K562 (cell line): Measurements from ENCODE around the gene POLK. TPM values are rescaled to one million over a fixed set of nuclear protein-coding genes. Genes with fewer than 3 reads are reported as not detected.

Experiments
- ARID1B ChIP-seq: fragments of 450-650 bp; IDR thresholded peaks from 2 replicates; pipeline ENCODE4 v1.6.1; 2016; ENCODE audit warnings: antibody characterized with exemption, mild to moderate bottlenecking, inconsistent platforms
- CC2D1A ChIP-seq: fragments of 450-650 bp; IDR thresholded peaks from 2 replicates; pipeline ENCODE4 v1.6.1; 2017; ENCODE audit warnings: mild to moderate bottlenecking
- CCAR2 ChIP-seq: fragments of 200-400 bp; formaldehyde crosslinking; IDR thresholded peaks from 2 replicates; pipeline ENCODE4 v1.6.1; 2017; ENCODE audit warnings: mild to moderate bottlenecking, low read depth, low read length
- EWSR1 ChIP-seq: fragments of 450-650 bp; IDR thresholded peaks from 2 replicates; pipeline ENCODE4 v1.6.1; 2018; ENCODE audit warnings: borderline replicate concordance, mild to moderate bottlenecking, low read depth, moderate library complexity; ENCODE audit not compliant: partially characterized antibody
- GATAD2A ChIP-seq: fragments of 450-650 bp; IDR thresholded peaks from 2 replicates; pipeline ENCODE4 v1.6.1; 2017
- GATAD2B ChIP-seq: fragments of 450-650 bp; IDR thresholded peaks from 2 replicates; pipeline ENCODE4 v1.6.1; 2017; ENCODE audit warnings: mild to moderate bottlenecking, borderline replicate concordance
- HNRNPL ChIP-seq: fragments of 200-400 bp; formaldehyde crosslinking; IDR thresholded peaks from 2 replicates; pipeline ENCODE4 v1.6.1; 2017; ENCODE audit warnings: low read depth, mild to moderate bottlenecking, low read length
- JUN ChIP-seq, 2 experiments: sonication (generic) in 1 of 2; formaldehyde crosslinking in 1 of 2; IDR thresholded peaks; 2 replicates each; pipeline versions ENCODE4 v1.6.1 to v1.8.0; 2012 to 2022; ENCODE audit warnings: borderline replicate concordance in 2 of 2, mild to moderate bottlenecking in 2 of 2, improper control_type of control experiment in 1 of 2, low read depth in 1 of 2, low read length in 1 of 2, missing genetic modification reagents in 1 of 2
- NBN ChIP-seq: fragments of 450-650 bp; IDR thresholded peaks from 2 replicates; pipeline ENCODE4 v1.6.1; 2016; ENCODE audit warnings: low read depth, mild to moderate bottlenecking
- NFIC ChIP-seq: fragments of 450-650 bp; IDR thresholded peaks from 2 replicates; pipeline ENCODE4 v1.6.1; 2017; ENCODE audit warnings: mild to moderate bottlenecking, inconsistent platforms
- RAD21 ChIP-seq, 2 experiments: fragments of 250-450 bp in 1 of 2; fragments of 450-650 bp in 1 of 2; sonication (Bioruptor Pico) in 1 of 2; formaldehyde crosslinking in 1 of 2; IDR thresholded peaks in 1 of 2; conservative IDR thresholded peaks in 1 of 2; 2 replicates each; pipeline versions ENCODE4 v1.4.0 to v1.8.0; 2020 to 2022; ENCODE audit warnings: mild to moderate bottlenecking in 2 of 2, moderate library complexity in 1 of 2
- RBFOX2 ChIP-seq: fragments of 200-400 bp; formaldehyde crosslinking; IDR thresholded peaks from 2 replicates; pipeline ENCODE4 v1.6.1; 2017; ENCODE audit warnings: low read depth, mild to moderate bottlenecking, low read length, moderate library complexity
- ZNF197 ChIP-seq: fragments of 200-800 bp; sonication (Bioruptor generic); IDR thresholded peaks from 2 replicates; pipeline ENCODE4 v1.6.1; 2016; ENCODE audit warnings: low read depth, missing genetic modification characterization, missing compliant biosample characterization
- ZNF316 ChIP-seq: fragments of 450-650 bp; IDR thresholded peaks from 2 replicates; pipeline ENCODE4 v1.6.1; 2016
- polyA plus RNA-seq, 8 experiments: library from polyadenylated mRNA; depleted of rRNA in 4 of 8; stranded (reverse) in 5 of 8; unstranded in 3 of 8; fragments of >200 nt; fragmentation: Nextera tagmentation in 2 of 8; fragmentation: Illumina TruSeq in 1 of 8; extraction: Ambion mirVana in 2 of 8; extraction: Trizol in 1 of 8; gene quantifications; 2 replicates each; pipeline versions ENCODE4 v1.2.1 to v1.2.3, GENCODE V29; 2011 to 2014; ENCODE audit warnings: inconsistent platforms in 1 of 8, missing spikeins in 1 of 8
- total RNA-seq, 7 experiments: library from RNA; depleted of rRNA in 6 of 7; stranded (reverse); fragments of >200 nt in 6 of 7; fragmentation: Illumina TruSeq in 2 of 7; extraction: Trizol in 2 of 7; gene quantifications; 2 replicates each; pipeline versions ENCODE4 v1.2.1 to v1.2.3, GENCODE V29; 2011 to 2021; ENCODE audit warnings: low replicate concordance in 1 of 7
- TF ChIP-seq, protein P1 (sequence below): fragments of 450-650 bp; IDR thresholded peaks from 2 replicates; pipeline ENCODE4 v1.6.1; 2016; ENCODE audit warnings: borderline replicate concordance
- TF ChIP-seq, protein P2 (sequence below): sonication (generic); formaldehyde crosslinking; IDR thresholded peaks from 2 replicates; pipeline ENCODE4 v1.8.0; 2022; ENCODE audit warnings: mild to moderate bottlenecking, missing genetic modification reagents, borderline replicate concordance
- TF ChIP-seq, protein P3 (sequence below), 2 experiments: fragments of 150-350 bp in 1 of 2; IDR thresholded peaks; 2 replicates each; pipeline ENCODE4 v1.6.1; 2012 to 2016; ENCODE audit warnings: low read depth in 2 of 2, low read length in 2 of 2, mild to moderate bottlenecking in 1 of 2, moderate library complexity in 1 of 2

The POLK gene
- total and polyA plus RNA-seq, 9 of the 15 experiments (the other 6 are each of a cell fraction or from before 2014, with no cell fraction given) = 6.1 to 31.6 (median 16.5) TPM

DNA sequence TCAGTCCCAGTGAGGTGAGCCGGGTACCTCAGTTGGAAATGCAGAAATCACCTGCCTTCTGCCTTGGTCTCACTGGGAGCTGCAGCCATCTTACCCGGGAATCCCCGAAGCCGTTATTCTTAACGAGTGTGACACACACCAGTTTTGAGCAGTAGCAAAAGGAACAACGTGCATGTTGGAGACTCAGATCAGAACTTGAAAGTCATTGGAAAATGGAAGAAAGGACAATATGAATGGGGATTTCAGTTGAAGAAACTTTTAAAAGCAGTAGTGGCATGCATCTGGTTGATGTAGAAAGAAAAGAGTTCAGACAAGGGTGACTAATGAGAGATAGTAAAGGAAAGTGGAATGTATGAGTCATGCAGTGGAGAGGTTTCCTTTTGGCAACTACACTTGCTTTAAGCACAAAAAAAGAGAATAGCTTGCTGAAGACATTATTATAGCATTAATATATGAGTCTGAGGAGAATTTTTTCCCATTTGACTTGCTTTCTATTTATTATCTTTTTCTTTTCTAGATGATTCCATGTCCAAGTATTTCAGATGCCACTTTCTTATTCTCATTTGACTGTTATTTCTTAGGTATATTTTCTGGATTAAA lies 55.1 kb downstream of the POLK start (continued):
- no peak for TF ChIP-seq RBFOX2
- TF ChIP-seq NFIC = peak; percentile 33; the same call in 1 of the 2 replicates
- peak; percentile 97 for TF ChIP-seq JUN (IDR thresholded peaks at IDR 0.05; ENCODE audit: borderline replicate concordance, low read depth, low read length)
- no peak for TF ChIP-seq JUN (CRISPR knock-in tag; IDR thresholded peaks at IDR 0.05; ENCODE audit: borderline replicate concordance)
- TF ChIP-seq ZNF197 = peak; percentile 44; the same call in 1 of the 2 replicates
- no peak for TF ChIP-seq HNRNPL
- TF ChIP-seq GATAD2B = peak; percentile 32; the same call in 1 of the 2 replicates
- no peak for TF ChIP-seq CCAR2
- no peak for TF ChIP-seq EWSR1
- no peak for TF ChIP-seq RAD21 (CRISPR knock-in tag; conservative IDR thresholded peaks at IDR 0.05 in 1 of 2, IDR thresholded peaks at IDR 0.05 in 1 of 2)
- TF ChIP-seq, protein P1, sequence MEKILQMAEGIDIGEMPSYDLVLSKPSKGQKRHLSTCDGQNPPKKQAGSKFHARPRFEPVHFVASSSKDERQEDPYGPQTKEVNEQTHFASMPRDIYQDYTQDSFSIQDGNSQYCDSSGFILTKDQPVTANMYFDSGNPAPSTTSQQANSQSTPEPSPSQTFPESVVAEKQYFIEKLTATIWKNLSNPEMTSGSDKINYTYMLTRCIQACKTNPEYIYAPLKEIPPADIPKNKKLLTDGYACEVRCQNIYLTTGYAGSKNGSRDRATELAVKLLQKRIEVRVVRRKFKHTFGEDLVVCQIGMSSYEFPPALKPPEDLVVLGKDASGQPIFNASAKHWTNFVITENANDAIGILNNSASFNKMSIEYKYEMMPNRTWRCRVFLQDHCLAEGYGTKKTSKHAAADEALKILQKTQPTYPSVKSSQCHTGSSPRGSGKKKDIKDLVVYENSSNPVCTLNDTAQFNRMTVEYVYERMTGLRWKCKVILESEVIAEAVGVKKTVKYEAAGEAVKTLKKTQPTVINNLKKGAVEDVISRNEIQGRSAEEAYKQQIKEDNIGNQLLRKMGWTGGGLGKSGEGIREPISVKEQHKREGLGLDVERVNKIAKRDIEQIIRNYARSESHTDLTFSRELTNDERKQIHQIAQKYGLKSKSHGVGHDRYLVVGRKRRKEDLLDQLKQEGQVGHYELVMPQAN = peak; percentile 57; the same call in 1 of the 2 replicates
- TF ChIP-seq NBN = no peak; the same call in 1 of the 2 replicates
- peak; percentile 63 for TF ChIP-seq ZNF316
- TF ChIP-seq, protein P2, sequence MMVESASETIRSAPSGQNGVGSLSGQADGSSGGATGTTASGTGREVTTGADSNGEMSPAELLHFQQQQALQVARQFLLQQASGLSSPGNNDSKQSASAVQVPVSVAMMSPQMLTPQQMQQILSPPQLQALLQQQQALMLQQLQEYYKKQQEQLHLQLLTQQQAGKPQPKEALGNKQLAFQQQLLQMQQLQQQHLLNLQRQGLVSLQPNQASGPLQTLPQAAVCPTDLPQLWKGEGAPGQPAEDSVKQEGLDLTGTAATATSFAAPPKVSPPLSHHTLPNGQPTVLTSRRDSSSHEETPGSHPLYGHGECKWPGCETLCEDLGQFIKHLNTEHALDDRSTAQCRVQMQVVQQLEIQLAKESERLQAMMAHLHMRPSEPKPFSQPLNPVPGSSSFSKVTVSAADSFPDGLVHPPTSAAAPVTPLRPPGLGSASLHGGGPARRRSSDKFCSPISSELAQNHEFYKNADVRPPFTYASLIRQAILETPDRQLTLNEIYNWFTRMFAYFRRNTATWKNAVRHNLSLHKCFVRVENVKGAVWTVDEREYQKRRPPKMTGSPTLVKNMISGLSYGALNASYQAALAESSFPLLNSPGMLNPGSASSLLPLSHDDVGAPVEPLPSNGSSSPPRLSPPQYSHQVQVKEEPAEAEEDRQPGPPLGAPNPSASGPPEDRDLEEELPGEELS (CRISPR knock-in tag) = no peak
- TF ChIP-seq GATAD2A = peak; percentile 81; the same call in 1 of the 2 replicates
- TF ChIP-seq, protein P3, sequence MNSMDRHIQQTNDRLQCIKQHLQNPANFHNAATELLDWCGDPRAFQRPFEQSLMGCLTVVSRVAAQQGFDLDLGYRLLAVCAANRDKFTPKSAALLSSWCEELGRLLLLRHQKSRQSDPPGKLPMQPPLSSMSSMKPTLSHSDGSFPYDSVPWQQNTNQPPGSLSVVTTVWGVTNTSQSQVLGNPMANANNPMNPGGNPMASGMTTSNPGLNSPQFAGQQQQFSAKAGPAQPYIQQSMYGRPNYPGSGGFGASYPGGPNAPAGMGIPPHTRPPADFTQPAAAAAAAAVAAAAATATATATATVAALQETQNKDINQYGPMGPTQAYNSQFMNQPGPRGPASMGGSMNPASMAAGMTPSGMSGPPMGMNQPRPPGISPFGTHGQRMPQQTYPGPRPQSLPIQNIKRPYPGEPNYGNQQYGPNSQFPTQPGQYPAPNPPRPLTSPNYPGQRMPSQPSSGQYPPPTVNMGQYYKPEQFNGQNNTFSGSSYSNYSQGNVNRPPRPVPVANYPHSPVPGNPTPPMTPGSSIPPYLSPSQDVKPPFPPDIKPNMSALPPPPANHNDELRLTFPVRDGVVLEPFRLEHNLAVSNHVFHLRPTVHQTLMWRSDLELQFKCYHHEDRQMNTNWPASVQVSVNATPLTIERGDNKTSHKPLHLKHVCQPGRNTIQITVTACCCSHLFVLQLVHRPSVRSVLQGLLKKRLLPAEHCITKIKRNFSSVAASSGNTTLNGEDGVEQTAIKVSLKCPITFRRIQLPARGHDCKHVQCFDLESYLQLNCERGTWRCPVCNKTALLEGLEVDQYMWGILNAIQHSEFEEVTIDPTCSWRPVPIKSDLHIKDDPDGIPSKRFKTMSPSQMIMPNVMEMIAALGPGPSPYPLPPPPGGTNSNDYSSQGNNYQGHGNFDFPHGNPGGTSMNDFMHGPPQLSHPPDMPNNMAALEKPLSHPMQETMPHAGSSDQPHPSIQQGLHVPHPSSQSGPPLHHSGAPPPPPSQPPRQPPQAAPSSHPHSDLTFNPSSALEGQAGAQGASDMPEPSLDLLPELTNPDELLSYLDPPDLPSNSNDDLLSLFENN (IDR thresholded peaks at IDR 0.05; ENCODE audit: low read depth in 2 of 2, low read length in 2 of 2) = no peak
- TF ChIP-seq CC2D1A = peak; percentile 56
- TF ChIP-seq ARID1B = peak; percentile 95
